GM23338 (cell line): ENCODE data around the gene MAP1LC3A.

Source experiments
- CREB1 ChIP-seq: fragments of 250-450 bp; sonication (Bioruptor Pico); IDR thresholded peaks from 2 replicates; pipeline ENCODE4 v1.5.0; 2020; ENCODE audit warnings: low read depth, mild to moderate bottlenecking, moderate library complexity
- CTCF ChIP-seq, 2 experiments: fragments of 200-600 bp in 1 of 2; sonication (generic) in 1 of 2; conservative IDR thresholded peaks; 2 replicates each; pipeline versions ENCODE4 v1.5.1 to v1.6.1; 2016 to 2017; ENCODE audit warnings: antibody characterized with exemption in 2 of 2, low read depth in 2 of 2, mild to moderate bottlenecking in 2 of 2, moderate library complexity in 1 of 2
- ETS1 ChIP-seq: IDR thresholded peaks from 2 replicates; pipeline ENCODE4 v1.6.1; 2016; ENCODE audit warnings: antibody characterized with exemption
- EZH2 ChIP-seq: fragments of 200-600 bp; sonication (generic); IDR thresholded peaks from one replicate; pipeline ENCODE4 v1.8.0; 2017; ENCODE audit warnings: antibody characterized with exemption, mild to moderate bottlenecking, low read depth; ENCODE audit not compliant: unreplicated experiment
- EZH2phosphoT487 ChIP-seq: fragments of 200-600 bp; sonication (generic); IDR thresholded peaks from one replicate; pipeline ENCODE4 v1.8.1; 2018; ENCODE audit warnings: antibody characterized with exemption; ENCODE audit not compliant: unreplicated experiment
- JUNB ChIP-seq: IDR thresholded peaks from one replicate; pipeline ENCODE4 v1.6.1; 2016; ENCODE audit warnings: antibody characterized with exemption; ENCODE audit not compliant: unreplicated experiment
- NANOG ChIP-seq: IDR thresholded peaks from 2 replicates; pipeline ENCODE4 v1.6.1; 2016; ENCODE audit warnings: antibody characterized with exemption, borderline replicate concordance
- POLR2AphosphoS5 ChIP-seq: IDR thresholded peaks from 2 replicates; pipeline ENCODE4 v1.6.1; 2016; ENCODE audit warnings: antibody characterized with exemption, low read depth
- REST ChIP-seq: IDR thresholded peaks from one replicate; pipeline ENCODE4 v1.6.1; 2018; ENCODE audit warnings: antibody characterized with exemption; ENCODE audit not compliant: unreplicated experiment
- ZNF114 ChIP-seq: fragments of 250-450 bp; sonication (Bioruptor Pico); IDR thresholded peaks from 2 replicates; pipeline ENCODE4 v1.5.0; 2020; ENCODE audit warnings: mild to moderate bottlenecking, moderate library complexity
- ZNF331 ChIP-seq: fragments of 250-450 bp; sonication (Bioruptor Pico); IDR thresholded peaks from 2 replicates; pipeline ENCODE4 v1.5.0; 2020; ENCODE audit warnings: low read depth, mild to moderate bottlenecking, moderate library complexity

- TF ChIP-seq CTCF (conservative IDR thresholded peaks at IDR 0.05; ENCODE audit: low read depth in 2 of 2), result no peak
- TF ChIP-seq JUNB, result no peak
- no peak for TF ChIP-seq REST
- no peak for TF ChIP-seq EZH2phosphoT487
- TF ChIP-seq ZNF331 (CRISPR knock-in tag), result no peak
- no peak for TF ChIP-seq EZH2
- TF ChIP-seq POLR2AphosphoS5, result no peak
- no peak for TF ChIP-seq CREB1 (CRISPR knock-in tag)
- no peak for TF ChIP-seq ETS1
- TF ChIP-seq ZNF114 (CRISPR knock-in tag), result no peak
- TF ChIP-seq NANOG, result no peak
Observed at GRCh38 chr20:34573541-34574300, 15.2 kb downstream of the MAP1LC3A start.
